GM18517 (cell line): ENCODE results near the gene LIPI.
"Not testable (repeated sequence)": the region's sequence is repeated elsewhere in the genome, so short reads cannot be mapped to it uniquely, and the experiment has no call there.

ENCODE experiments used
- ATAC-seq: cut with Tn5 transposase; IDR thresholded peaks from one replicate; pipeline ENCODE4 v1.9.1; 2021; ENCODE audit warnings: mild to moderate bottlenecking, moderate library complexity; ENCODE audit not compliant: unreplicated experiment

LIPI gene

DNA sequence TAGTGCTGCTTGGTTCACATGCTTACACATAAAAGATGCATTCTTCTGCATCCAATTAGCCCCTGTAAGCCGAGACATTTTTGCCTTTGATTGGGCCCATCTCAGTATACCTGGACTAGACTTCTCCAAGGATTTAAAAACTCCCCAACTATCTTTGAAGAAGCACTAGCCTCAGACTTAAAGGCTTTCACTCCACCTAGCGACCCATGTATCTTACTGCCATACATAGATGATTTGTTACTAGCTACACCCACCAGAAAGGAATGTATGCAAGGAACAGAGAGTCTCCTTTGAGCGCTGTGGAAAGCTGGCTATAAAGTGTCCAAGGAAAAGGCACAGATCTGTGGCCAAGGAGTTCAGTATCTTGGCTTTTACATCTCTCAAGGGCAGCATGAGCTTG, 91.7 kb downstream of the LIPI start:
- ATAC-seq: no peak

DNA sequence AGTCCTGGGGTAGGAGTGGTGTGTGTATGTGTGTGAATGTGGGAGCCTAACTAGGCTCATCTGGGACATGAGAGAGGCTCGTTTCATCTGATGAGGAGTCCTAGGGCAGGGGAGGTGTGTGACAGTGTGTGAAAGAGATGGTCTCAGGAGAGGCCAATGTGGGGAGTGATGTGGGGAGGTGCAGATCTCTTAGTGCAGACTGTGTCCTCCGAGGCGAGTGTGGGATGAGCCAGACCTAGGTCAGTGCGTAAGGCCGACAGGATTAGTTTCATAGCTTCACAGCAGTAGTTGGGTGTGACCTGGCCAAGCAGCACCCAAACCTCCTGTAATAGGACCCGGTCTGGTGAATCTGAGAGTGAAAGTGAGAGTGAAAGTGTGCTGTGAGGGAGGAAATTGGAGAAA, 94.7 kb downstream of the LIPI start:
- ATAC-seq: peak; percentile 68

DNA sequence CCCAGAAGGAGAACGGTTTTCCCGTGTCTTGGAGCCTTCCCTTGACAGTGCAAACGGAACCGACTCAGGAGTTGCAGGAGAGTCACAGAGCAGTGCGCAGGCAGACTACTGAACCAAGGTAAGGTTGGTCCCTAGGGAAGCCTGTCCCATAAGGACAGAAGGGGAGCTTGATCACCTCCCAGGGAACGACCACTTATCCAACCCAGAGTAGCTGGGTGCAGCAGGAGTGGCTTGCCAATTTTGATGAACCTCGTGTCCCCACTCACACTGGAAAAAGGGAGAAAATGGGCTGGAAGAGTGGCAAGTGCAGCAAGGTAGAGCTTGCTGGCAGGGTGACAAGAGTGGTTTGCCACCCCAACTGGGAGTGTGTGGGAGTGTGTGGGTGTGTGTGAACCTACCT, 95.1 kb downstream of the LIPI start:
- no peak for ATAC-seq

DNA sequence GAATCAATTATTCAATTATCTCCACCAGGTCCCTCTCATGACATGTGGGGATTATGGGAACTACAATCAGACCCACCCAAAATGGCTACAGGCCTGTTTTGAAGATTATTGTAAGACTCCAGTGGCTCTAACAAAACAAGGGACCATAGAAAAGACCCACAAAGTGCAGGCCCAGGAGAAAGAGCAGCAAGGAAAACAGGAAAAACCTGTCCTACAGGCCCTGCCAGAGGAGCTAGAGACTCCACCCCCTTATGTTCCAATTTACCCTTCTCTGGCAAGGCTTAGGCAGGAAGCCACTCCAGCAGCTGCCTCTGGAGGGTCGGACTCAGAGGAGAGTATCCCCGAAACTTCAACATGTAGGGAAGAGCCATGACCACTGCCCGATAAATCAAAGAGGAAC, 96.5 kb downstream of the LIPI start:
- no peak for ATAC-seq

DNA sequence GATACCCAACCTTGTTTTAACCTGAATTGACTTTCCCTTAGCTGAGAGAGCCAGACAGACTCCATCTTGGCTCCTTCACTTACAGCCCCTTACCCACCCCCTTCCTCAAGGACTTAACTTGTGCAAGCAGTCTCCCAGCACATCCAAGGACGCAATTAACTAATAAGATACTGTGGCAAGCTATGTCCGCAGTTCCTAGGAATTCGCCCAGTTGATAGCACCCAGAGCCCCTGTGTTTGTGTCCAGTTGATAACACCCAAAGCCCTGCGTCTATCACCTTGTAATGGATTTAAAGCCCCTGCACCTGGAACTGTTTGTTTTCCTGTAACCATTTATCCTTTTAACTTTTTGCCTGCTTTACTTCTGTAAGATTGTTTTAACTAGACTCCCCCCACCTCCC, 106.2 kb downstream of the LIPI start:
- ATAC-seq: not testable (repeated sequence)

DNA sequence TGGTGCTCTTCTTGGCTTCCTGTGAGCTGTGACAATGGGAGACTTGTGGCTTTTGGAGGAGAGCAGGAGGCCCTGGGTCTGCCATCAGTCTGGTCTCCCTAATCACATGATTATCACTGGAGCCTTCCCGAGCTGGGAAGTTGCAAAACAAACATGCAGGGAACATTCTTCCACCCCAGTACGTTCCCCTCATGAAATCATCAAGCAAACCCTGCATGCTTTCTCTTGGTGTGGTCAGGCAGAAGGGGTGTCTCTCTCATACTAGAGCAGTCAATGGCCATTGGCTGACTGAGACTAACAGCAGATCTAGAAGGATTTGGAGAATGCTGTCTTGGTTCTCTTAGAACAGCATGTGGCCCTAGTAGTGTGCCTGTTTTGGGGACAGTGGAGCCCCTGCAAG, 111.2 kb downstream of the LIPI start:
- ATAC-seq: no peak

DNA sequence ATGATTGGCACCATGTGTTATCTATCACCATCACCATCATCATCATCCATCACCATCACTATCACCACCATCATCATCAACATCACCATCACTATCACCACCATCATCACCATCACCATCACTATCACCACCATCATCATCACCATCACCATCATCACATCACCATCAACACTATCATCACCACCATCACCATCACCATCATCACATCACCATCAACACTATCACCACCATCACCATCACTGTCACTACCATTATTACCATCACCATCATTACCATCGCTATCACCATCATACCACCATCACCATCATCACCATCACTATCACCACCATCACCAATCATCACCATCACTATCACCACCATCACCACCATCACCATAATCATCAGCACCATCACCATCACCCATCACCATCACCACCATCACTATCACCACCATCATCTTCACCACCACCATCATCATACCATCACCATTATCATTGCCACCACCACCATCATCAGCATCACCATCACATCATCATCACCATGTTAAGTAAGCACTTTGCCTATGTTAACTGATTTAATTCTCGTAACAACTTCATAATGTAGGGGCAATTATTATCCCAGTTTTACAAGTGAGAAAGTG, 112.8 kb downstream of the LIPI start:
- no peak for ATAC-seq

DNA sequence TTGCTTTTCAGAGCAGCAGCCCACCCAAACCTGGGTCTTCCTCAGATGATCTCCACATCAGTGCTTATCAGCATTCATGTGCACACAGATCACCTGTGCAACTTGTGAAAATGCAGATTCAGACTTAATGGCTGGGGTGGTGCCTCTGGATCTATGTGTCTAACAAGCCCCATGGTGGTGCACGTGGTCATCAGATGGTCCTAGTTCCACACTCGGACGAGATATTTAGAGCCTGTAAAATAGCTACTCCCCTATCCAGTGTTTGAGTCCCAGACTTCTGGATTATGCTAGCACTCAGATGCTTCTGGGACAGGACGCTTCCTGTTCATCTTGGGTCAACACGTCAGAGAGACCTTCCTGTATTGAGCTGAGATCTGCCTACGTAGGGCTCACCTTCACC, 114.2 kb downstream of the LIPI start:
- ATAC-seq: no peak

DNA sequence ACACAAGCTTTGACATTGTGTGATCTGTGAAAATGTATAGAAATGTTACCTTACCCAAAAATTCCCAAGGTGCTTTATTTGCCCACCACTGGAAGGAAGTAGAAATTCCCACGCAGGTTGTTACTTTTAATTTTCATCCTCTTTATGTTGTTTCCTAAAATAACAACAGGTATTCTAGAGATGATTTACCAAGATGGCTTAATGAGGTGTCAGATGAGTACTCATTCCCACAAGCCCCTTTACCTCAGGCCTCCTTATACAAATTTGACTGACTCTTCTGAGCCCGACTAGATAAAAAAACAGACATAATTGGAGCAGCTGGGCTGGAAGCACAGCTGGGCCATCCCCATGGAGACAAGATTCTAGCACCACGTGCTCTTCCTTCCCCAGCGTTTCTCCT, 114.6 kb downstream of the LIPI start:
- ATAC-seq: no peak

DNA sequence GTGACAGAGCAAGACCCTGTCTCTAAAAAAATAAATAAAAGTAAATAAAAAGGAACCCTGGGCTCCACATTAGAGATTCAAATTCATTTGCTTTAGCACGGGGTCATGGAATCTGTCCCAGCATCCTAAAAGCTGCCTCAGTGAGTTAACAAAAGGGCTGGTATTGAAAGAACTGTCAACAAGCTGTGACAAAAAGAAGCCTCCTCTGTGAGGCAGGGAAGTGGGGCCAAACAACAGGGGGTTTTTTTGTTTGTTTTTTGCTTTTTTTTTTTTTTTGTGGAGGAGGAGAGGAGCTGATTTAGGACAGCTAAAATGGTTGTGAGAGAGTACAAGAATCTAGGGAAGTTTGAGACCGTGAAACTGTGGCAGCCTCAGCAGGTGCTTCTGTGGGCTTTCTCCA, 115.7 kb downstream of the LIPI start:
- ATAC-seq: no peak

DNA sequence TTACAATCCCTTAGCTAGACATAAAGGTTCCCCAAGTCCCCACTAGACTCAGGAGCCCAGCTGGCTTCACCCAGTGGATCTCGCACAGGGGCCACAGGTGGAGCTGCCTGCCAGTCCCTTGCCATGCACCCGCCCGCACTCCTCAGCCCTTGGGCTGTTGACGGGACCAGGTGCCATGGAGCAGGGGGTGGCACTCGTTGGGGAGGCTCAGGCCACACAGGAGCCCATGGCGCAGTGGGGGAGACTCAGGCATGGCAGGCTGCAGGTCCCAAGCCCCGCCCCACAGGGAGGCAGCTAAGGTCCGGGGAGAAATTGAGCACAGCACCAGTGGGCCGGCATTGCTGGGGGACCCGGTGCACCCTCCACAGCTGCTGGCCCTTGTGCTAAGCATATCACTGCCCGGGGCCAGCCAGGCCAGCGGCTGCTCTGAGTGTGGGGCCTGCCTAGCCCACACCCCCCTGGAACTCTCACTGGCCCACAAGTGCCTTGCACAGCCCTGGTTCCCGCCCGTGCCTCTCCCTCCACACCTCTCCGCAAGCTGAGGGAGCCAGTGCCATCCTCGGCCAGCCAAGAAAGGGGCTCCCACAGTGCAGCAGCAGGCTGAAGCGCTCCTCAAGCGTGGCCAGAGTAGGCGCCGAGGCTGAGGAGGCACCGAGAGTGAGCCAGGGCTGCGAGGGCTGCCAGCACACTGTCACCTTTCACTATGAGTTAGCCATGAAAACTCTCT, 117.8 kb downstream of the LIPI start:
- no peak for ATAC-seq

DNA sequence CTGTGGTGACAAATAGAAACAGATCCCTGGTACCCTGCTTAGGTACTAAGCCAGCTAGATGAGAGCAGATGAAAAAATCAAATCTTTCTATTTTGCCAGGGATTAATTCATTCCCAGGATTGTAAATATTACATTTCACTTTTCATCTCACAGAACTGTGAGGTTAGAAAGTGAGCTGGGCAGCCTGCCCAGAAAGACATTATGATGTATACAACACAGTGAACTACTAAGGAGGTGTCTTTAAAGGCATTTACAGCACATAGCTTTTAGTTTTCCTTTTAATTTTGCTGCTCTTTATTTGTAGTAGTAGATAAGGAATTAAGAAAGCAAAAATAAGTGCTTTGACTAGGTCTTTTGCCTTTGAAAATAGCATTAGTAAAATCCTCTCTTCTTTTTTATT, 120.6 kb downstream of the LIPI start:
- ATAC-seq: not testable (repeated sequence)

DNA sequence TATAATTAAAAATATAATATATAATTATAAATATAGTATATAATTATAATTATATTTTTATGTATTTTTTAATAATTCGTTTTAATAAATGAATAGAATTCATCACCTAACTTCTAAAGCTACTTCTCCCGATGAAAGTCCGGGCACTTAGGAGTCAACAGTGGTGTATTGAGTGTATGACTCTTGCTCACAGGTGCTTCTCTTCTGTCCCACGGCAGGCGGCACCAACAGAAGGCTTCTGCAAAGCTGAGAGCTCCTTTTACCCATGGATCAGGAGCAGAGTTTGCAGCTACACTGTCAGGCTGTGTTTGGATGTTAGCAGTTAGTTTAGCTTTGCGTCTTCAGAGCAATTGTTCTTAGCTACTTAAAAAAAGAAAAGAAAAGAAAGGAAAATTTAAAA, 122.4 kb downstream of the LIPI start:
- ATAC-seq: no peak

DNA sequence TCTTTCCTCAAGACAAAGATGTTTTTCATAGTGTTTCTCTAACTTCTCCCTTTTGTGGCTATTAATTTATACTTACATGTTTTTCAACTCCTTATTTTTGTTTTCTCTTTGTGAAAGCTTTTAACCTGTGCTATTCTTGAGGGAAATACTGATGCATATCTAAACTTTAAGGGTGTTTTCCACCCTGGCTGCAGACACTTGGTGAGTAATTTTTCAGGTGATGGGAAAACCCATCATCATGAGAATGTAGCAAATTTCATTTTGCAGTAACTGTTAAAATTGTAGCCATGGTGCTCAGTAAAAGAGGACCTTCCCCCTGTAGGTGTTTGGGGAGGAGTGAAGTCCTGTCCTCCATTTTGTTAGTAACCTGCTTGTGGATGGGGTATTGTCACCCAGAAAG, 124.2 kb downstream of the LIPI start:
- peak; percentile 51 for ATAC-seq

DNA sequence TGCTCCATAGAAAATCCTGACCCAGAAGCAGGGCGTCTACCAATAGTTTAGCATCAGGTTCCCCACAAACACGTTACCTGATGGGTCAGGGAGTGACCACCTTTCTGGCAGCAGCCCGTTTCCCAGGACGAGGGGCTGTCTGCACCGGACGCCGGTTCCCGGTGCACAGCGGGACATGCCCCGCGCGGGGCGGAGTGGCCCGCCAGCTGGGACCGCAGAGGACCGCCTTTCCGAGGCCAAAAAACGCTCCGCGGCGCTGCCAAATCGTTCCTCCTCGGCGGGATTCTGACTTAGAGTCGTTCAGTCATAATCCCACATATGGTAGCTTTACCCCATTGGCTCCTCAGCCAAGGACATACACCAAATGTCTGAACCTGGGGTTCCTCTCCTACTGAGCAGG, 126.1 kb downstream of the LIPI start:
- ATAC-seq: no peak

DNA sequence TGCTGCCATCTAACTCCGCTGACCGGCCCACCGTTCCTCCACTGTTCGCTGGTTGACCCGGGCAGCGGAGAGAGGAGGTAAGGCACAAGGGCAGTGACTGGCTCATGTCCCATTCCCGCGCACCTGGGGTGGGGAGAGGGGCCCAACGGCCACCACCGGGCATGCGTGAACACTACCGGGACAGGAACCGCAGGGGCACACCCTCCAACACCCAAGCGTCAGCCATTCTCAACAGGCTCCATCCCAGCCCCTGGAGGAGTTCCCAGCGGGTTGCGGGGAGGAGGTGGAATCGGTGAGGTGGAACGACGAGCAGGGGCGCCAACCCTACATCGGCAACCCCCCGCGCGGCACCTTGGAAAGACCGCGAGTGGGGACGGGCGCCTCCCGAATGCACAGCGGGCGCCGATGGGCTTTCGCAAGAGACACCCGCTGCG, 126.7 kb downstream of the LIPI start:
- ATAC-seq: no peak

DNA sequence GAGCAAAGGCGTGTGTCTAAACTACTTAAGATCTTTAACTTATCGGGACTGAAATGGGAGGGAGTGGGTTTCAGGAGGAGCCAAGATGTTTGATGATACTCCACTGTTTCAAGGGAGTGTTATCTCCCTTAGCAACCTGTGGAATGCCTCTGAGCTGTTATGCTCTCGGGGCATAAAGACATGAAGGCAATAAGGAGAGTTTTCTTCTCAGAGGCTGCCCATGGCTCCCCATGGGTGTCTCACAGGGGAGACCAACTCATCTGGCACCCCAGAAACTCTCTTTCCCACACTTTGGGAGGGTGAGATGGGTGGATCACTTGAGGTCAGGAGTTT, 130.0 kb downstream of the LIPI start:
- no peak for ATAC-seq

DNA sequence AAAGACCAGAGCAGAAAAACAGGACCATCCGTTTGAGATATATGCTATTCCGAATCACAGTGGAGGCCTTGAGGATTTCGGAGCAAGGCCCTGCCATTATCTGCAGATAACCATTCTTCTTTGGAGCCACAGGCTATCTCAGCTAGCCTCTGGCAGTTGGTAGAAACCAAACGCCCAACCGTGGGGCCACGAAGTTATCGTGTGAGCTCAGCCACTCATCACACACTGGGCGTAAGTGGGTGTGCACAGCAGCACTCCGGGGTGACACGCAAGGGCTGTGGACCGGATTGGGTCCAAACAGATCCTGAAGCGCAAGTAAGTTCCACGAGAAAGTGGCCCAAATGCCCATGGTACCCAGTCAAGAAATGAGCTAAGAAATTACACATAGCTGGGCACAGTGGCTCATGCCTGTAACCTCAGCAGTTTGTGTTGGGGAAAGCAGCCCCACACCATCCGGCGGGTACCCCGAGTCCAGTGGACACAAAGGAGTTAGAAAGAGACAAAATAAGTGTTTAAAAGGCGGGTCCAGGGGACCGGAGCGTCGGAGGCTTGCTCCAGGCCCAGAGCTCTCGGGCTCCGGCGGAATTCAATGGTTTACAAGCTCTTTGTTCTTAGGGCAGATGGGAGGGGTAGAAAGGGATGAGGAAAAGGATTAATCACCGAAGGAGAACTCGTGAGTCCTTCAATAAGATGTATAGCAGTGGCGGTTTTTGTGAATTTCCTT, 130.6 kb downstream of the LIPI start:
- no peak for ATAC-seq

DNA sequence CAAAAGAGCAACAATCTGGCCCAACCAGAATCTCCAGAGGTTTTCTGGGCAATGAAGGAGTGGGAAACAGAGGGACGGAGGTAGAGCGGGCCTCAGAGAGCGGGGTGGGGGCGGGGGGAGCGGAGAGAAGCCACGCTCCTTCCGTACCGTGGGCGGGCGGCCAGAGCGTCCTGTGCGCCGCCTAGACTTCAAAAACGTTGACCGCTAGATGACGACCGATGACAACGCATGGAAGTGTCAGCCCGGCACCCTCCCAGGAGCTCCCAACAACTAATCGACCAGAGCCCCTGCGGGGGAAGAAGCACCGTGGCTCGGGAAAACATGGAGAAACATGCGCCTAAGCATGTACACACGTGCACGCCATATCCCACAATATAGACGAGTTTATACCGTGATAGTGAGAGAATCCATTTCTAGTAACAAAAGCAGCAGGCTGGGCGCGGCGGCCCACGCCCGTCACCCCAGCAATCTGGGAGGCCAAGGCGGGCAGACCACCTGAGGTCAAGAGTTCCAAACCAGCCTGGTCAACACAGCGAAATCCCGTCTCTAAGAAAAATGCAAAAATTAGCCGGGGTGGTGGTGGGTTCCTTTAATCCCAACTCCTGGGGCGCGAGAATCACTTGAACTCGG, 131.9 kb downstream of the LIPI start:
- no peak for ATAC-seq

DNA sequence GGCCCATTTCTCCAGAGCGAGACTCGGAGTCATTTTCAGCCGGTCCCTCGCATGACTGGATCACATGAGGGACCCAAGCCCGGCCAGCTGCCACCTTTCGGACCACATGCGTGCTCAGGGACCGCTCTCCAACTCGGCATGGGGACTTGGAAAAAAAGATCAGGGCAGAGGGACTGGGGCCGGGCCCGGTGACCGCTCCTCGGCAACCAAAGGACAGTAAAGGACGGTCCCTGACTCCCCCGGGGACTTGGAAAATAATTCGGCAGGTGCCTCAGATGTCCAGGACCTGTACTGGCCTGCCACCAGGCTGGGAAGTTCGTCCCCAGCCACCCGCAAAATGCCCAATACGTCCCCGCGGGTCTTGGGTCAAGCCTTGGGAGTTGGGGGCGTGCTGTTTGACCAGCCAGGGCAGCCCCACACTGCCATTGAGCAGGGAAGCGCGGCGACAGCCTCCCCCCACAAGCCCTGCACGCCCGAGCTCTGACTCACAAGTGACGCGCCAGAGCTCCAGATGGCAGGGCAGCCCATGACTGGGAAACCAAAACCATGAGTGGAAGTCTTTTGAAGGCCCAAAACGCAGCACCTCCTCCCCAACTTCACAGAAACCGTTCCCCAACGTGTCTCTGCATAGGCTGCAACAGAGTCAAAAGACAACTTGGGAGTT, 134.5 kb downstream of the LIPI start:
- ATAC-seq: no peak
